Keratinocyte (primary cell): ENCODE measurements around the gene SDK2. TPM values are rescaled to one million over a fixed set of nuclear protein-coding genes. Genes with fewer than 3 reads are reported as not detected.

Experiments used
- DNase-seq: peaks from one replicate; pipeline ENCODE4 v3.0.0-alpha.2; 2011; ENCODE audit warnings: low read depth, missing footprints, low spot score
- FAIRE-seq: peaks from 2 replicates; lab custom pipeline; 2011; peaks lifted over from hg19 to GRCh38; lab: Jason Lieb, UNC
- H2AFZ ChIP-seq: 2 replicates; pipeline ENCODE4 v1.6.0; 2012; ENCODE audit warnings: low read length, control low read depth, inconsistent platforms; ENCODE audit not compliant: control insufficient read depth
- H3K27ac ChIP-seq: 2 replicates; pipeline ENCODE4 v1.5.1; 2011; ENCODE audit warnings: low read length; ENCODE audit not compliant: control insufficient read depth, insufficient read depth
- H3K27me3 ChIP-seq: 3 replicates; pipeline ENCODE4 v1.6.0; 2011; ENCODE audit warnings: low read length; ENCODE audit not compliant: control insufficient read depth, insufficient read depth; ENCODE audit errors: extremely low read depth
- H3K36me3 ChIP-seq, 2 experiments: 2 replicates in 1 of 2; 3 replicates in 1 of 2; pipeline ENCODE4 v1.5.1; 2011; ENCODE audit warnings: low read length in 2 of 2, mild to moderate bottlenecking in 1 of 2; ENCODE audit not compliant: control insufficient read depth in 2 of 2, insufficient read depth in 2 of 2; ENCODE audit errors: extremely low read depth in 1 of 2
- H3K4me1 ChIP-seq: 3 replicates; pipeline ENCODE4 v1.5.1; 2011; ENCODE audit warnings: low read length; ENCODE audit not compliant: control insufficient read depth, insufficient read depth; ENCODE audit errors: extremely low read depth
- H3K4me2 ChIP-seq: 3 replicates; pipeline ENCODE4 v1.6.0; 2011; ENCODE audit warnings: low read depth, low read length; ENCODE audit not compliant: control insufficient read depth, insufficient read depth; ENCODE audit errors: extremely low read depth
- H3K4me3 ChIP-seq, 3 experiments: fragments of 200-600 bp in 1 of 3; sonication (generic) in 1 of 3; 2 replicates in 2 of 3; 3 replicates in 1 of 3; pipeline ENCODE4 v1.5.1; 2011 to 2016; ENCODE audit warnings: low read length in 3 of 3, mild to moderate bottlenecking in 3 of 3, control low read depth in 2 of 3, inconsistent platforms in 1 of 3, low read depth in 1 of 3, mixed read lengths in 1 of 3, mixed run types in 1 of 3, moderate library complexity in 1 of 3; ENCODE audit not compliant: control insufficient read depth in 2 of 3, insufficient read depth in 2 of 3; ENCODE audit errors: extremely low read depth in 1 of 3
- H3K79me2 ChIP-seq: 2 replicates; pipeline ENCODE4 v1.6.0; 2012; ENCODE audit warnings: low read length; ENCODE audit not compliant: control insufficient read depth, insufficient read depth
- H3K9ac ChIP-seq: 3 replicates; pipeline ENCODE4 v1.6.0; 2011; ENCODE audit warnings: low read length; ENCODE audit not compliant: control insufficient read depth, insufficient read depth; ENCODE audit errors: extremely low read depth
- H3K9me1 ChIP-seq: 3 replicates; pipeline ENCODE4 v1.6.0; 2011; ENCODE audit warnings: low read length; ENCODE audit not compliant: control insufficient read depth, insufficient read depth; ENCODE audit errors: extremely low read depth
- H3K9me3 ChIP-seq: 2 replicates; pipeline ENCODE4 v1.5.1; 2012; ENCODE audit warnings: low read depth, low read length; ENCODE audit not compliant: control insufficient read depth
- H4K20me1 ChIP-seq: 3 replicates; pipeline ENCODE4 v1.6.0; 2011; ENCODE audit warnings: low read length; ENCODE audit not compliant: control insufficient read depth, insufficient read depth; ENCODE audit errors: extremely low read depth
- CTCF ChIP-seq, 3 experiments: IDR thresholded peaks in 1 of 3; conservative IDR thresholded peaks in 1 of 3; optimal IDR thresholded peaks in 1 of 3; 2 replicates in 2 of 3; 3 replicates in 1 of 3; pipeline versions ENCODE3 to v1.5.1; 2011; ENCODE audit warnings: low read length in 3 of 3, mild to moderate bottlenecking in 3 of 3, moderate library complexity in 2 of 3, control low read depth in 1 of 3, inconsistent platforms in 1 of 3; ENCODE audit not compliant: insufficient read depth in 2 of 3; ENCODE audit errors: extremely low read depth in 1 of 3
- EZH2 ChIP-seq: IDR thresholded peaks from one replicate; pipeline ENCODE4 v1.6.1; 2012; ENCODE audit warnings: inconsistent platforms, mild to moderate bottlenecking, low read length, moderate library complexity
- dilution Hi-C: fragments of 300-500 bp; cut with MboI; formaldehyde crosslinking; loops from one replicate; pipeline ENCODE4 v1.7.0; 2020; ENCODE audit warnings: low sequenced_read_pairs; ENCODE audit not compliant: extremely low pct_ligation_motif_present
- polyA plus RNA-seq, 5 experiments: library from polyadenylated mRNA; depleted of rRNA in 3 of 5; stranded (reverse) in 3 of 5; stranded (forward) in 1 of 5; unstranded in 1 of 5; fragments of >200 nt; gene quantifications; 1 replicate in 1 of 5; 2 replicates in 3 of 5; 3 replicates in 1 of 5; pipeline versions ENCODE4 v1.2.1 to v1.2.3, GENCODE V29; 2011 to 2012; ENCODE audit warnings: missing spikeins in 2 of 5, low read depth in 1 of 5, low replicate concordance in 1 of 5

Gene SDK2
- polyA plus RNA-seq, 1 donor (not counting 4 experiments of a cell fraction or from before 2014, with no cell fraction given) = 1.8 TPM

- no peaks in the 10 kb centered on the region for H3K36me3 ChIP-seq
- H3K9ac ChIP-seq = no peak overlapping the region
- H4K20me1 ChIP-seq = no peaks in the 10 kb centered on the region
- H3K9me3 ChIP-seq = no peaks in the 10 kb centered on the region
- no peak for TF ChIP-seq CTCF (optimal IDR thresholded peaks at IDR 0.05 in 1 of 3, IDR thresholded peaks at IDR 0.05 in 1 of 3, conservative IDR thresholded peaks at IDR 0.05 in 1 of 3; ENCODE audit: extremely low read depth in 1 of 3, insufficient read depth in 2 of 3, low read length in 3 of 3)
- TF ChIP-seq EZH2 = no peak
- no peak overlapping the region for H2AFZ ChIP-seq
- H3K27me3 ChIP-seq = no peaks in the 10 kb centered on the region
- H3K79me2 ChIP-seq = no peaks in the 10 kb centered on the region
- peaks cover 6% of the 10 kb centered on the region for H3K4me1 ChIP-seq
- no peak overlapping the region for H3K4me2 ChIP-seq
- dilution Hi-C loops = no loop called here
- H3K9me1 ChIP-seq = no peaks in the 10 kb centered on the region
- DNase-seq = no peak
- H3K27ac ChIP-seq = no peak overlapping the region
- FAIRE-seq = no peak
- no peak overlapping the region for H3K4me3 ChIP-seq
These were observed 50.8 kb downstream of the SDK2 start for GRCh38 chr17:73593249-73593965.

GRCh38 chr17:73592501-73592961 lies 51.7 kb downstream of the SDK2 start:
- DNase-seq = no peak
- no peak overlapping the region for H3K4me2 ChIP-seq
- H3K27me3 ChIP-seq = no peaks in the 10 kb centered on the region
- dilution Hi-C loops = no loop called here
- no peaks in the 10 kb centered on the region for H3K9me1 ChIP-seq
- no peaks in the 10 kb centered on the region for H3K36me3 ChIP-seq
- H3K9me3 ChIP-seq = no peaks in the 10 kb centered on the region
- no peak overlapping the region for H2AFZ ChIP-seq
- no peak overlapping the region for H3K27ac ChIP-seq
- H3K79me2 ChIP-seq = no peaks in the 10 kb centered on the region
- FAIRE-seq = no peak
- TF ChIP-seq EZH2 (no peak), CTCF (optimal IDR thresholded peaks at IDR 0.05 in 1 of 3, IDR thresholded peaks at IDR 0.05 in 1 of 3, conservative IDR thresholded peaks at IDR 0.05 in 1 of 3; ENCODE audit: extremely low read depth in 1 of 3, insufficient read depth in 2 of 3, low read length in 3 of 3) (no peak)
- no peak overlapping the region for H3K9ac ChIP-seq
- H3K4me3 ChIP-seq = no peak overlapping the region
- peaks cover 8% of the 10 kb centered on the region for H3K4me1 ChIP-seq
- H4K20me1 ChIP-seq = no peaks in the 10 kb centered on the region
